GM13977 (cell line): ENCODE data around the gene MAD1L1.

Experiments
- DNase-seq: peaks from one replicate; pipeline ENCODE4 v3.0.0; 2012; ENCODE audit warnings: low spot score
- in situ Hi-C: fragments of 300-500 bp; cut with MboI; formaldehyde crosslinking; loops from one replicate; pipeline ENCODE4 v1.12.0; 2022; ENCODE audit warnings: low sequenced_read_pairs, low pct_unique_long_range_greater_than_20kb, mixed read lengths, inconsistent platforms; ENCODE audit not compliant: unreplicated experiment
- TF ChIP-seq, protein P1 (sequence below): IDR thresholded peaks from 2 replicates; pipeline ENCODE4 v1.5.1; 2012; ENCODE audit warnings: mild to moderate bottlenecking, control low read depth; ENCODE audit not compliant: insufficient read depth; ENCODE audit errors: extremely low read depth, missing control alignments

Gene MAD1L1

GRCh38 chr7:1965579-1966294 lies 267.0 kb downstream of the MAD1L1 start:
- in situ Hi-C loops, result no loop called here

GRCh38 chr7:1964913-1965578 lies 267.7 kb downstream of the MAD1L1 start:
- in situ Hi-C loops, result no loop called here
- TF ChIP-seq, protein P1, sequence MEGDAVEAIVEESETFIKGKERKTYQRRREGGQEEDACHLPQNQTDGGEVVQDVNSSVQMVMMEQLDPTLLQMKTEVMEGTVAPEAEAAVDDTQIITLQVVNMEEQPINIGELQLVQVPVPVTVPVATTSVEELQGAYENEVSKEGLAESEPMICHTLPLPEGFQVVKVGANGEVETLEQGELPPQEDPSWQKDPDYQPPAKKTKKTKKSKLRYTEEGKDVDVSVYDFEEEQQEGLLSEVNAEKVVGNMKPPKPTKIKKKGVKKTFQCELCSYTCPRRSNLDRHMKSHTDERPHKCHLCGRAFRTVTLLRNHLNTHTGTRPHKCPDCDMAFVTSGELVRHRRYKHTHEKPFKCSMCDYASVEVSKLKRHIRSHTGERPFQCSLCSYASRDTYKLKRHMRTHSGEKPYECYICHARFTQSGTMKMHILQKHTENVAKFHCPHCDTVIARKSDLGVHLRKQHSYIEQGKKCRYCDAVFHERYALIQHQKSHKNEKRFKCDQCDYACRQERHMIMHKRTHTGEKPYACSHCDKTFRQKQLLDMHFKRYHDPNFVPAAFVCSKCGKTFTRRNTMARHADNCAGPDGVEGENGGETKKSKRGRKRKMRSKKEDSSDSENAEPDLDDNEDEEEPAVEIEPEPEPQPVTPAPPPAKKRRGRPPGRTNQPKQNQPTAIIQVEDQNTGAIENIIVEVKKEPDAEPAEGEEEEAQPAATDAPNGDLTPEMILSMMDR, result no peak
- DNase-seq, result no peak

More at GRCh38 chr7:1965579-1966294, 267.0 kb downstream of the MAD1L1 start:
- TF ChIP-seq, protein P1, result no peak
- no peak for DNase-seq

- TF ChIP-seq, protein P1, result no peak
- in situ Hi-C loops, result no loop called here
- no peak for DNase-seq
Observed at GRCh38 chr7:1964211-1964912, 268.4 kb downstream of the MAD1L1 start.

DNA sequence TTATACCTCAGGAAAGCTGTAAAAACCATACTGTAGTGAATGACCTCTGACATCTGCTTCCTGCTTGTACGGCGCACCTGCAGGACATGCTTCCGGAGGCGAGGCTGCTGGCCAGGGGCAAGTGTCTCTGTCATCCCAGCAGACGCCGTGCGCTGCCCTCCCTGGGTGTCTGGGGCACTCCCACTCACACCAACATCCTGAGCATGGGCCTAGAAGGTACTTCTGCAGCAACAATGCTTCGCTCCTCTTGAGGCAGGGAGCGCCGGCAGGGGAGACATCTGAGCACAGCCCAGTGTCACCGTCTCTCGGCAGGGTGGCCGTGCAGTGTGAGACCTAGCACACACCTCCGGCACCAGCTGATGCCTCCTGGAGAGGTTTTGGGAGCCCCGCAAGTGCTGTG lies 269.2 kb downstream of the MAD1L1 start:
- no peak for DNase-seq
- in situ Hi-C loops, result no loop called here
- TF ChIP-seq, protein P1, result no peak

DNA sequence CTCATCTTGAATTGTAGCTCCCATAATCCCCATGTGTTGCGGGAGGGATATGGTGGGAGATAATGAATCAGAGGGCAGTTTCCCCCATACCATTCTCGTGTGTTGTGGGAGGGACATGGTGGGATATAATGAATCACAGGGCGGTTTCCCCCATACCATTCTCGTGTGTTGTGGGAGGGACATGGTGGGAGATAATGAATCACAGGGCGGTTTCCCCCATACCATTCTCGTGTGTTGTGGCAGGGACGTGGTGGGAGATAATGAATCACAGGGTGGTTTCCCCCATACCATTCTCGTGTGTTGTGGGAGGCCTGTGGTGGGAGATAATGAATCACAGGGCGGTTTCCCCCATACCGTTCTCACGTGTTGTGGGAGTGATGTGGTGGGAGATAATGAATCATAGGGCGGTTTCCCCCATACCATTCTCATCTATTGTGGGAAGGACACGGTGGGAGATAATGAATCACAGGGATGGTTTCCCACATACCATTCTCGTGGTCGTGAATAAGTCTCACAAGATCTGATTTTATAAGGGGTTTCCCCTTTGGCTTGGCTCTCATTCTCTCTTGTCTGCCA lies 271.0 kb downstream of the MAD1L1 start:
- in situ Hi-C loops, result no loop called here
- DNase-seq, result no peak
- TF ChIP-seq, protein P1, result no peak

GRCh38 chr7:1959305-1959704 lies 273.4 kb downstream of the MAD1L1 start:
- in situ Hi-C loops, result no loop called here
- TF ChIP-seq, protein P1, result no peak
- DNase-seq, result no peak
